Muscle of leg (tissue), 11 donors: Measurements from ENCODE around the gene FBXO9. TPM values are rescaled to one million over a fixed set of nuclear protein-coding genes. Genes with fewer than 3 reads are reported as not detected.

Experiments
- DNase-seq: peaks from one replicate; pipeline ENCODE4 v3.0.0; 2013
- H3K27ac ChIP-seq: one replicate; pipeline ENCODE4 v1.5.1; 2013; ENCODE audit warnings: mild to moderate bottlenecking, low read length, control low read depth
- H3K27me3 ChIP-seq: one replicate; pipeline ENCODE4 v1.6.1; 2013; ENCODE audit warnings: low read length; ENCODE audit not compliant: control insufficient read depth, insufficient read depth
- H3K36me3 ChIP-seq: one replicate; pipeline ENCODE4 v1.6.1; 2013; ENCODE audit warnings: low read length; ENCODE audit not compliant: control insufficient read depth, insufficient read depth
- H3K4me1 ChIP-seq: one replicate; pipeline ENCODE4 v1.6.1; 2013; ENCODE audit warnings: low read length; ENCODE audit not compliant: control insufficient read depth, insufficient read depth
- H3K4me3 ChIP-seq: one replicate; pipeline ENCODE4 v1.5.1; 2013; ENCODE audit warnings: low read length, control low read depth
- H3K9me3 ChIP-seq: replicated peaks from 2 replicates; pipeline ENCODE4 v1.6.1; 2013; ENCODE audit warnings: low read depth, low read length; ENCODE audit not compliant: control insufficient read depth
- WGBS: methylation state at CpG from one replicate; pipeline ENCODE4 v1.1.5; 2013; ENCODE audit warnings: missing lambda C conversion rate; ENCODE audit not compliant: insufficient coverage; 5-methylcytosine and 5-hydroxymethylcytosine counted together
- polyA plus RNA-seq, 8 donors: library from polyadenylated mRNA; unstranded; fragments of 120-200 nt; gene quantifications; one replicate each; pipeline versions ENCODE4 v1.2.1 to v1.2.3, GENCODE V29; 2013; ENCODE audit warnings: inconsistent platforms in 1 of 8, low replicate concordance in 1 of 8; ENCODE audit not compliant: insufficient read length in 8 of 8, insufficient read depth in 1 of 8
- total RNA-seq: library from RNA; stranded (reverse); fragments of 120-200 nt; gene quantifications from one replicate; pipeline ENCODE4 v1.2.4, GENCODE V29; 2013

Gene FBXO9
- total and polyA plus RNA-seq, 9 donors: 47.2 to 77.1 (median 70.6) TPM

DNA sequence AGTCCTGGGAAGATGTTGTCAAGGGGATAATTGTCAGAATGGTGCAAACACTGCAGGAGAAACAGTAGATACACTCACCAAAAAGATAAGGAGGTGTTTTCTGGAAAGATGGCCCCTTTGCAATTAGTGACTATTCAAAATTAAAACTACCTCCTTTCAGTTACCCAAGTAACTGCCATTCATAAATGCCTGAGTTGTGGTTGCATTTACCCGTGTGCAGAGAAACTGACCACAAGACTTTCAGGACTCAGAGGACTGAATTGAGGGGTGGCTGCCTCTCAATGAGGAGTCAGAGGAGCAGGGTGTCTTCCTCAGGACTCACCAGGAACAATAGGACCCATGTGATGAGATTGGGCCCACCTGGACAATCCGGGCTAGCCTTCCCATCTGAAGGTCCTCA, 44.4 kb downstream of the FBXO9 start:
- Histone ChIP-seq H3K27ac (no peak overlapping the region), H3K4me3 (no peak overlapping the region), H3K9me3 (no peaks in the 10 kb centered on the region), H3K36me3 (no peaks in the 10 kb centered on the region), H3K27me3 (no peaks in the 10 kb centered on the region), H3K4me1 (no peaks in the 10 kb centered on the region)
- no peak for DNase-seq
- 86% methylated on average over 1 of the region's 2 CpGs for WGBS

DNA sequence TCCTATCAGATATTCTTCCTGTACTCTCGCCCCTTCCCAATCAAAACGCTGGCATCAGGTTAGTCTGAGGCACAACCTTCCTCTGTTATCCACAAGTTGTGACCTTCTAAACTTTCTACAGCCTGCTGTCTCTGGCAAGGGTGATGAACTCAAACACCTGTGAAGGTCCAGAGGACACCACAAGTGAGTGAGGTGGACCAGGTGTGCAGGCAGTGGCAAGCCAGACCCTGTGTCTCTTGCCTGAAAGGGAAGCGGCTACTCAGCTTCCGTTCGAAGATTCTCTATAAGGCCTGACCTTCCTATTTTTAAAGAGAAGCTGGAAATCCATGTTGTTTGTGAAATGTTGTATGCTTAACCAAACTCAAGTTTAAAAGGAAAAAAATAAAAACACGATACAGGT, 46.7 kb downstream of the FBXO9 start:
- 89% methylated on average over 3 of the region's 6 CpGs for WGBS
- Histone ChIP-seq H3K27ac (no peak overlapping the region), H3K4me1 (no peaks in the 10 kb centered on the region), H3K9me3 (no peaks in the 10 kb centered on the region), H3K36me3 (no peaks in the 10 kb centered on the region), H3K27me3 (no peaks in the 10 kb centered on the region), H3K4me3 (no peak overlapping the region)
- no peak for DNase-seq

- no peaks in the 10 kb centered on the region for H3K36me3 ChIP-seq
- no peaks in the 10 kb centered on the region for H3K4me1 ChIP-seq
- H3K27me3 ChIP-seq: no peaks in the 10 kb centered on the region
- DNase-seq: no peak
- no peaks in the 10 kb centered on the region for H3K9me3 ChIP-seq
- H3K27ac ChIP-seq: no peak overlapping the region
- no peak overlapping the region for H3K4me3 ChIP-seq
Measured at GRCh38 chr6:53112404-53112803, 47.2 kb downstream of the FBXO9 start.

DNA sequence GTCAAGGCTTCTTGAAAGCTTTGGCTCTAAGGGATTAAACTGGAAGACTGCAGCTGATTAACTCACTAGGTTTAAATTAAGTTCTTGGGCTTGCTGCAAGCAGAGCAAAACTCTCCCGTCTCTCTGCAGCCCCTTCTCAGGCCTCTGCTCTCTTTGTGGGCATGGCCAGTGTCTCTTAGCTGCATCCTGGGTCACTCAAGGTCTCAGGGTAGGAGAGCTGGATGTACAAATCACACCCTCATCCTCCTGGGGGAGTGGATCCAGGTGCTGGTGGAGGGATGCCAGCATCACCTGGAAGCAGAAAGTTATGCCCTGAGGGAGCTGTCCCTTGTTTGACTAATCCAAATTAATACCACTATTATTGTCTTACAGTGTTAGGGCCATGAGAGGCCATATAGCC, 47.7 kb downstream of the FBXO9 start:
- H3K4me3 ChIP-seq: no peak overlapping the region
- no peaks in the 10 kb centered on the region for H3K36me3 ChIP-seq
- no peaks in the 10 kb centered on the region for H3K9me3 ChIP-seq
- no peak overlapping the region for H3K27ac ChIP-seq
- WGBS: 20% methylated on average over 1 of the region's 1 CpG
- no peak for DNase-seq
- H3K27me3 ChIP-seq: no peaks in the 10 kb centered on the region
- no peaks in the 10 kb centered on the region for H3K4me1 ChIP-seq

DNA sequence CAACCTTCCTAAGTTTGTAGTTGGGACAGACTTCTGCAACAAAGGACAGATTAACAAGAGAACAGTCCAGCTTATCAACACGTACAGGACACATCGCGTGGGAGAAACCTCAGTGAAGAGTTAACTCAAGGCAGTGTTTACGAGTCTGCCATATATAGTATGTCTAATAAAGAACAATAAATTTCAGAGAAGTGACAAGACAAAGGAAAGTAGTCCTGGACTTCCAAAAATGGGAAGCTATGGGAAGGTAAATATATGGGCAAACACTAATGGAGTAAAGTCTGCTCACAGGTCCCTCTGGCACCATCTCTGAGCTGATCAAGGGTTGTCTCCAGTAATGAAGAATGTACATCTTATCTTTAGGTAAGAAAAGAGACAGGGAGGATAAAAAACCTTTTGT, 48.5 kb downstream of the FBXO9 start:
- no CpG with 5 or more reads among the region's 4 CpGs for WGBS
- Histone ChIP-seq H3K27me3 (no peaks in the 10 kb centered on the region), H3K36me3 (no peaks in the 10 kb centered on the region), H3K4me1 (no peaks in the 10 kb centered on the region), H3K9me3 (no peaks in the 10 kb centered on the region), H3K4me3 (no peak overlapping the region), H3K27ac (no peak overlapping the region)
- no peak for DNase-seq

DNA sequence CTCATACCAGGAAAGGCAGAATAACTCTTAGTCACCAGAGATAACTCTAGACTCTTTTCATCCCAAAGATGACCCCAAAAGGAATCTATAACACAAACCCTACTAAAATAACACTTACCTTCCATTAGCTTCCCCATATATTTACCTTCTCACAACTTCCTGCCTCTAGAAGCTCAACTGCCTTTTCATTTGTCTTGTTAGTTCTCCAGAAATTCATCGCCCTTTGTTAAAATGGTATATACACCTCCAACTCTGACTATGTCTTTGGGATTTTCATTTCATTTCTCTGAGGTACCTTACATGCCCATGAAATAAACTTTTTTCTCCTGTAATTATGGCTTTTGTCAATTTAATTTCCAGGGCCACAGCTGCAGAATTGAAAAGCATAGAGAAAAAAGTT, 49.9 kb downstream of the FBXO9 start:
- no peaks in the 10 kb centered on the region for H3K27me3 ChIP-seq
- no peaks in the 10 kb centered on the region for H3K9me3 ChIP-seq
- no CpG with 5 or more reads among the region's 1 CpG for WGBS
- no peak overlapping the region for H3K4me3 ChIP-seq
- peaks cover 3% of the 10 kb centered on the region for H3K4me1 ChIP-seq
- H3K27ac ChIP-seq: no peak overlapping the region
- H3K36me3 ChIP-seq: no peaks in the 10 kb centered on the region
- DNase-seq: no peak

- H3K9me3 ChIP-seq: no peaks in the 10 kb centered on the region
- H3K27ac ChIP-seq: no peak overlapping the region
- DNase-seq: no peak
- no peaks in the 10 kb centered on the region for H3K36me3 ChIP-seq
- H3K4me1 ChIP-seq: peaks cover 3% of the 10 kb centered on the region
- no peaks in the 10 kb centered on the region for H3K27me3 ChIP-seq
- no peak overlapping the region for H3K4me3 ChIP-seq
- WGBS: 71% methylated on average over 1 of the region's 2 CpGs
Measured at GRCh38 chr6:53115741-53116140, 50.5 kb downstream of the FBXO9 start.

- H3K9me3 ChIP-seq: no peaks in the 10 kb centered on the region
- H3K36me3 ChIP-seq: no peaks in the 10 kb centered on the region
- H3K27ac ChIP-seq: peak overlapping the region; percentile 51
- no peaks in the 10 kb centered on the region for H3K27me3 ChIP-seq
- H3K4me3 ChIP-seq: no peak overlapping the region
- DNase-seq: peak; percentile 67
- H3K4me1 ChIP-seq: peaks cover 3% of the 10 kb centered on the region
- WGBS: 50% methylated on average over 1 of the region's 1 CpG
Measured at GRCh38 chr6:53119349-53119748, 54.1 kb downstream of the FBXO9 start.

- peaks cover 3% of the 10 kb centered on the region for H3K4me1 ChIP-seq
- no peaks in the 10 kb centered on the region for H3K36me3 ChIP-seq
- WGBS: no CpG with 5 or more reads among the region's 4 CpGs
- H3K9me3 ChIP-seq: no peaks in the 10 kb centered on the region
- peak overlapping the region; percentile 51 for H3K27ac ChIP-seq
- no peak overlapping the region for H3K4me3 ChIP-seq
- peak; percentile 69 for DNase-seq
- H3K27me3 ChIP-seq: no peaks in the 10 kb centered on the region
Measured at GRCh38 chr6:53119772-53120409, 54.7 kb downstream of the FBXO9 start.

DNA sequence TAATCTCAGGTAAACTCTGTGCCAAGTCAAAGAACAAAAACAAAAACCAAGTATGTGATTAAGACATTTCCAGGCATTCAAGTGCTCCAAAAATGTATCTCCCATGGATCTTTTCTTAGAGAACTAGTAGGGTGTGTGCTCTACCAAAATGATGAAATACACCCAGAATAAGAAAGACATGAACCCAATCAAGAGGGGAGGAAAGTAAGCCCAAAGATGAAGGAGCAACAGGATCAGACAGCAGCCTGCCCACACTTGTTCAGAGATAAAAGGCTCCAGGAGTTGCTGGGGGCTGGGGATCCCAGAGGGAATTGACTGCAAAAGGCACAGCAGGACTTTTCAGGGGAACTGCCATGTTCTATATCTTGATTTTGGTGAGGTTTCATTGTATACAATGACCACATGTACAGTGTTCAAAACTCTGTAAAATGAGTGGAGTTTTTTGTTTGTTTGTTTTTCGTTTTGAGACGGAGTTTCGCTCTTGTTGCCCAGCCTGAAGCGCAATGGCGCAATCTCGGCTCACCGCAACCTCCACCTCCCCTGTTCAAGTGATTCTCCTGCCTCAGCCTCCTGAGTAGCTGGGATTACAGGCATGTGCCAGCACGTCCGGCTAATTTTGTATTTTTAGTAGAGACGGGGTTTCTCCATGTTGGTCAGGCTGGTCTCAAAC, 59.1 kb downstream of the FBXO9 start:
- Histone ChIP-seq H3K36me3 (no peaks in the 10 kb centered on the region), H3K4me1 (peaks cover 3% of the 10 kb centered on the region), H3K27me3 (no peaks in the 10 kb centered on the region), H3K9me3 (no peaks in the 10 kb centered on the region), H3K4me3 (no peak overlapping the region), H3K27ac (no peak overlapping the region)
- DNase-seq: no peak
- no CpG with 5 or more reads among the region's 10 CpGs for WGBS
